WERI-Rb-1 (cell line): ENCODE data around the gene YY2.
A peak's percentile ranks its signal among the peaks of the same experiment; 100 is the strongest.
"Not testable (repeated sequence)": the region's sequence is repeated elsewhere in the genome, so short reads cannot be mapped to it uniquely, and the experiment has no call there.

Experiments used
- DNase-seq: peaks from one replicate; pipeline ENCODE4 v3.0.0-alpha.2; 2020
- H3K27ac ChIP-seq: fragments of 250-450 bp; sonication (Bioruptor Pico); 2 replicates; pipeline ENCODE4 v1.5.1; 2020; ENCODE audit warnings: mild to moderate bottlenecking, moderate library complexity
- H3K27me3 ChIP-seq: fragments of 250-450 bp; sonication (Bioruptor Pico); 2 replicates; pipeline ENCODE4 v1.5.1; 2021; ENCODE audit warnings: mild to moderate bottlenecking, low read depth, moderate library complexity; ENCODE audit not compliant: insufficient read depth, severe bottlenecking
- H3K36me3 ChIP-seq: fragments of 250-450 bp; sonication (Bioruptor Pico); 2 replicates; pipeline ENCODE4 v1.5.1; 2020; ENCODE audit warnings: mild to moderate bottlenecking, moderate library complexity
- H3K4me3 ChIP-seq: 2 replicates; pipeline ENCODE4 v1.5.1; 2011; ENCODE audit warnings: low read depth, mild to moderate bottlenecking, control low read depth, low read length
- H3K9me3 ChIP-seq: fragments of 250-450 bp; sonication (Bioruptor Pico); 2 replicates; pipeline ENCODE4 v1.5.1; 2021; ENCODE audit warnings: mild to moderate bottlenecking, moderate library complexity; ENCODE audit not compliant: severe bottlenecking
- CTCF ChIP-seq: IDR thresholded peaks from 2 replicates; pipeline ENCODE4 v1.5.1; 2011; ENCODE audit warnings: low read depth, mild to moderate bottlenecking, control low read depth, inconsistent platforms, low read length

The YY2 gene

GRCh38 chrX:21816136-21816535 lies 39.7 kb upstream of the YY2 start:
- TF ChIP-seq CTCF = no peak
- H3K36me3 ChIP-seq = no peaks in the 10 kb centered on the region
- no peak for DNase-seq

GRCh38 chrX:21820170-21820569 lies 35.6 kb upstream of the YY2 start:
- not testable (repeated sequence) for H3K27me3 ChIP-seq, H3K36me3 ChIP-seq, DNase-seq, H3K27ac ChIP-seq, H3K9me3 ChIP-seq, H3K4me3 ChIP-seq

More at GRCh38 chrX:21816136-21816535, 39.7 kb upstream of the YY2 start:
- Histone ChIP-seq H3K9me3 (no peaks in the 10 kb centered on the region), H3K27me3 (no peaks in the 10 kb centered on the region), H3K27ac (no peak overlapping the region), H3K4me3 (no peak overlapping the region)

GRCh38 chrX:21821875-21822274 lies 33.9 kb upstream of the YY2 start:
- TF ChIP-seq CTCF = no peak
- DNase-seq = no peak

GRCh38 chrX:21831496-21831895 lies 24.3 kb upstream of the YY2 start:
- Histone ChIP-seq H3K9me3 (no peaks in the 10 kb centered on the region), H3K4me3 (no peak overlapping the region), H3K36me3 (no peaks in the 10 kb centered on the region), H3K27ac (no peak overlapping the region), H3K27me3 (no peaks in the 10 kb centered on the region)
- DNase-seq = no peak
- TF ChIP-seq CTCF = no peak

More at GRCh38 chrX:21821875-21822274, 33.9 kb upstream of the YY2 start:
- no peaks in the 10 kb centered on the region for H3K9me3 ChIP-seq
- H3K4me3 ChIP-seq = no peak overlapping the region
- H3K27ac ChIP-seq = no peak overlapping the region
- no peaks in the 10 kb centered on the region for H3K36me3 ChIP-seq
- H3K27me3 ChIP-seq = no peaks in the 10 kb centered on the region

- no peak overlapping the region for H3K4me3 ChIP-seq
- H3K36me3 ChIP-seq = no peaks in the 10 kb centered on the region
- no peak for DNase-seq
- TF ChIP-seq CTCF = no peak
- H3K27ac ChIP-seq = no peak overlapping the region
- no peaks in the 10 kb centered on the region for H3K9me3 ChIP-seq
- H3K27me3 ChIP-seq = peaks cover 7% of the 10 kb centered on the region
Observed at GRCh38 chrX:21837056-21837455, 18.7 kb upstream of the YY2 start.

GRCh38 chrX:21838937-21839333 lies 16.9 kb upstream of the YY2 start:
- Histone ChIP-seq H3K4me3 (peak overlapping the region; percentile 58), H3K36me3 (no peaks in the 10 kb centered on the region), H3K27me3 (peaks cover 7% of the 10 kb centered on the region), H3K27ac (peak overlapping the region; percentile 83), H3K9me3 (no peaks in the 10 kb centered on the region)
- no peak for DNase-seq
- no peak for TF ChIP-seq CTCF
